ENCODE results near the gene ERCC6L2.

DNA sequence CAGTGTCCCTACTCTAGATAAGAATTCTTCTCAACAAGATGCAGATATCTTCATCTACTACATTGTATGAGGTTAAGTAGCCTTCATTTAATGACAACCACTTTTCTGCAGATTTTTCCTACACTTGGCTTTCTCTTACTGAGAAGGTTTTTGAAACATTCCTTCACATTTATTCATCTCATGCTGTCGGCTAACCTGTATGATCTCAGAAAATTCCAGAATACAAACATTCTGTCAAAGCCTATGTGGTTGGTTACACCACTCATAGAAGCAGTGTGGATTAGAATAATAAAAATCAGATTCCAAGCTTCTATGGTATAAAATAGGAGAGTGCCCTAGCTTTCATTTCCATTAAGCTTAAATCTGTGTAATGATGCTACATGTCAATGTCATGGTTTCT, 39.4 kb upstream of the ERCC6L2 start:
- TF ChIP-seq, protein P1, sequence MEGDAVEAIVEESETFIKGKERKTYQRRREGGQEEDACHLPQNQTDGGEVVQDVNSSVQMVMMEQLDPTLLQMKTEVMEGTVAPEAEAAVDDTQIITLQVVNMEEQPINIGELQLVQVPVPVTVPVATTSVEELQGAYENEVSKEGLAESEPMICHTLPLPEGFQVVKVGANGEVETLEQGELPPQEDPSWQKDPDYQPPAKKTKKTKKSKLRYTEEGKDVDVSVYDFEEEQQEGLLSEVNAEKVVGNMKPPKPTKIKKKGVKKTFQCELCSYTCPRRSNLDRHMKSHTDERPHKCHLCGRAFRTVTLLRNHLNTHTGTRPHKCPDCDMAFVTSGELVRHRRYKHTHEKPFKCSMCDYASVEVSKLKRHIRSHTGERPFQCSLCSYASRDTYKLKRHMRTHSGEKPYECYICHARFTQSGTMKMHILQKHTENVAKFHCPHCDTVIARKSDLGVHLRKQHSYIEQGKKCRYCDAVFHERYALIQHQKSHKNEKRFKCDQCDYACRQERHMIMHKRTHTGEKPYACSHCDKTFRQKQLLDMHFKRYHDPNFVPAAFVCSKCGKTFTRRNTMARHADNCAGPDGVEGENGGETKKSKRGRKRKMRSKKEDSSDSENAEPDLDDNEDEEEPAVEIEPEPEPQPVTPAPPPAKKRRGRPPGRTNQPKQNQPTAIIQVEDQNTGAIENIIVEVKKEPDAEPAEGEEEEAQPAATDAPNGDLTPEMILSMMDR (IDR thresholded peaks at IDR 0.05 in 2 of 3, conservative IDR thresholded peaks at IDR 0.05 in 1 of 3; ENCODE audit: insufficient read depth in 2 of 3, low read depth in 1 of 3, low read length in 3 of 3), result no peak
- TF ChIP-seq HDAC3 (IDR thresholded peaks at IDR 0.05; ENCODE audit: borderline replicate concordance, partially characterized antibody) (no peak), ZNF24 (IDR thresholded peaks at IDR 0.05) (no peak)
- TF ChIP-seq, protein P2, sequence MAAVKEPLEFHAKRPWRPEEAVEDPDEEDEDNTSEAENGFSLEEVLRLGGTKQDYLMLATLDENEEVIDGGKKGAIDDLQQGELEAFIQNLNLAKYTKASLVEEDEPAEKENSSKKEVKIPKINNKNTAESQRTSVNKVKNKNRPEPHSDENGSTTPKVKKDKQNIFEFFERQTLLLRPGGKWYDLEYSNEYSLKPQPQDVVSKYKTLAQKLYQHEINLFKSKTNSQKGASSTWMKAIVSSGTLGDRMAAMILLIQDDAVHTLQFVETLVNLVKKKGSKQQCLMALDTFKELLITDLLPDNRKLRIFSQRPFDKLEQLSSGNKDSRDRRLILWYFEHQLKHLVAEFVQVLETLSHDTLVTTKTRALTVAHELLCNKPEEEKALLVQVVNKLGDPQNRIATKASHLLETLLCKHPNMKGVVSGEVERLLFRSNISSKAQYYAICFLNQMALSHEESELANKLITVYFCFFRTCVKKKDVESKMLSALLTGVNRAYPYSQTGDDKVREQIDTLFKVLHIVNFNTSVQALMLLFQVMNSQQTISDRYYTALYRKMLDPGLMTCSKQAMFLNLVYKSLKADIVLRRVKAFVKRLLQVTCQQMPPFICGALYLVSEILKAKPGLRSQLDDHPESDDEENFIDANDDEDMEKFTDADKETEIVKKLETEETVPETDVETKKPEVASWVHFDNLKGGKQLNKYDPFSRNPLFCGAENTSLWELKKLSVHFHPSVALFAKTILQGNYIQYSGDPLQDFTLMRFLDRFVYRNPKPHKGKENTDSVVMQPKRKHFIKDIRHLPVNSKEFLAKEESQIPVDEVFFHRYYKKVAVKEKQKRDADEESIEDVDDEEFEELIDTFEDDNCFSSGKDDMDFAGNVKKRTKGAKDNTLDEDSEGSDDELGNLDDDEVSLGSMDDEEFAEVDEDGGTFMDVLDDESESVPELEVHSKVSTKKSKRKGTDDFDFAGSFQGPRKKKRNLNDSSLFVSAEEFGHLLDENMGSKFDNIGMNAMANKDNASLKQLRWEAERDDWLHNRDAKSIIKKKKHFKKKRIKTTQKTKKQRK (IDR thresholded peaks at IDR 0.05; ENCODE audit: borderline replicate concordance, low read depth, low read length), result no peak

Measured in K562 (cell line).